ENCODE data around the gene AUTS2. TPM values are rescaled to one million over a fixed set of nuclear protein-coding genes. Genes with fewer than 3 reads are reported as not detected.

The AUTS2 gene
- total and polyA plus RNA-seq, 9 of the 15 experiments (the other 6 are each of a cell fraction or from before 2014, with no cell fraction given), result 0.58 TPM; not detected in 8

DNA sequence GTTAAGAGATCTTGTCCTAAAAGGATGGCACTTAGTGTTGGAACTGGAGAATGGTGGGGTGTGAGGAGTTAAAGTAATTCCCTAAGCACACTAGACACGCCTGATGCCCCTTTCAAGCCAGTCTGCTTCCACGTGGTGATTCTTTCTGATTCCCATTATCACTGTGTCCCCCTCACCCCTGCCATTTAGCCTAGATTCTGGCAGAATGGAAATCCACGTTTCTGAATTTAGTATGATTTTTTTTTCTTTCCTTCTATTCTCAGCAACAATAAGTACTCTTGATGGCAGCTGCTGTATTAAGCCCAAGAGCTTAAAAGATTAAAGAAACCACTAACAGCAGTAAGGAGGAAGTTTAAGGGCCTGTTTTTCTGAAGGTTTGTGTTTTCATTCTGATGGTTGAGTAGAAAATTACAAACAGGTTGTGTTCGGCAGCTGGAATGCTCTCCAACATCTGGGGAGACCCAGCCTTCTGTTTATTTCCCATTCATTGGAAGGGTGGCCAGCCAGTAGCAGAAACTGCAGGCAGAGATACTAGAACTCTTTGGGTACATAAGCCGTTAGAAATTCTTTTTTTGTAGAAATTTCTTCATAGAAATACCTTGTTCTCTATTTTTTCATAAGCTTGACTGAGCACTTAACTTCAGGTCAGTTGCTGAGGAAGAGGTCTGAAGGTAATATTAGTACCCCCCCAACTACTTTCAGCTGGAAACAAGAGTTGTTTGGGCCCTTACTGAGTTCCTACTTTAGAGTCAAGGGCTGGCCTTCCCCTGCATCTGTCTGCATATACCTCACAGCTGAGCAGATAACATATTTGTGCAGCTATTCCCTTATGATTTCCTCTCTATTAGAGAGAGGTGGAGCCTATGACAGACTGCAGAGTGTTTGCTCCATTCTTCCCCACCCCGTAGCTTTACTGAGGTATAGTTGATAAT, 355.1 kb downstream of the AUTS2 start (continued):
- TF ChIP-seq, protein P1, sequence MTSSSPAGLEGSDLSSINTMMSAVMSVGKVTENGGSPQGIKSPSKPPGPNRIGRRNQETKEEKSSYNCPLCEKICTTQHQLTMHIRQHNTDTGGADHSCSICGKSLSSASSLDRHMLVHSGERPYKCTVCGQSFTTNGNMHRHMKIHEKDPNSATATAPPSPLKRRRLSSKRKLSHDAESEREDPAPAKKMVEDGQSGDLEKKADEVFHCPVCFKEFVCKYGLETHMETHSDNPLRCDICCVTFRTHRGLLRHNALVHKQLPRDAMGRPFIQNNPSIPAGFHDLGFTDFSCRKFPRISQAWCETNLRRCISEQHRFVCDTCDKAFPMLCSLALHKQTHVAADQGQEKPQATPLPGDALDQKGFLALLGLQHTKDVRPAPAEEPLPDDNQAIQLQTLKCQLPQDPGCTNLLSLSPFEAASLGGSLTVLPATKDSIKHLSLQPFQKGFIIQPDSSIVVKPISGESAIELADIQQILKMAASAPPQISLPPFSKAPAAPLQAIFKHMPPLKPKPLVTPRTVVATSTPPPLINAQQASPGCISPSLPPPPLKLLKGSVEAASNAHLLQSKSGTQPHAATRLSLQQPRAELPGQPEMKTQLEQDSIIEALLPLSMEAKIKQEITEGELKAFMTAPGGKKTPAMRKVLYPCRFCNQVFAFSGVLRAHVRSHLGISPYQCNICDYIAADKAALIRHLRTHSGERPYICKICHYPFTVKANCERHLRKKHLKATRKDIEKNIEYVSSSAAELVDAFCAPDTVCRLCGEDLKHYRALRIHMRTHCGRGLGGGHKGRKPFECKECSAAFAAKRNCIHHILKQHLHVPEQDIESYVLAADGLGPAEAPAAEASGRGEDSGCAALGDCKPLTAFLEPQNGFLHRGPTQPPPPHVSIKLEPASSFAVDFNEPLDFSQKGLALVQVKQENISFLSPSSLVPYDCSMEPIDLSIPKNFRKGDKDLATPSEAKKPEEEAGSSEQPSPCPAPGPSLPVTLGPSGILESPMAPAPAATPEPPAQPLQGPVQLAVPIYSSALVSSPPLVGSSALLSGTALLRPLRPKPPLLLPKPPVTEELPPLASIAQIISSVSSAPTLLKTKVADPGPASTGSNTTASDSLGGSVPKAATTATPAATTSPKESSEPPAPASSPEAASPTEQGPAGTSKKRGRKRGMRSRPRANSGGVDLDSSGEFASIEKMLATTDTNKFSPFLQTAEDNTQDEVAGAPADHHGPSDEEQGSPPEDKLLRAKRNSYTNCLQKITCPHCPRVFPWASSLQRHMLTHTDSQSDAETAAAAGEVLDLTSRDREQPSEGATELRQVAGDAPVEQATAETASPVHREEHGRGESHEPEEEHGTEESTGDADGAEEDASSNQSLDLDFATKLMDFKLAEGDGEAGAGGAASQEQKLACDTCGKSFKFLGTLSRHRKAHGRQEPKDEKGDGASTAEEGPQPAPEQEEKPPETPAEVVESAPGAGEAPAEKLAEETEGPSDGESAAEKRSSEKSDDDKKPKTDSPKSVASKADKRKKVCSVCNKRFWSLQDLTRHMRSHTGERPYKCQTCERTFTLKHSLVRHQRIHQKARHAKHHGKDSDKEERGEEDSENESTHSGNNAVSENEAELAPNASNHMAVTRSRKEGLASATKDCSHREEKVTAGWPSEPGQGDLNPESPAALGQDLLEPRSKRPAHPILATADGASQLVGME (CRISPR knock-in tag; IDR thresholded peaks at IDR 0.05), result no peak
- TF ChIP-seq UBTF (IDR thresholded peaks at IDR 0.05; ENCODE audit: borderline replicate concordance in 1 of 2, low read depth in 2 of 2, low read length in 2 of 2) (no peak), ZNF57 (CRISPR knock-in tag; IDR thresholded peaks at IDR 0.05) (no peak)
- TF ChIP-seq, protein P2, sequence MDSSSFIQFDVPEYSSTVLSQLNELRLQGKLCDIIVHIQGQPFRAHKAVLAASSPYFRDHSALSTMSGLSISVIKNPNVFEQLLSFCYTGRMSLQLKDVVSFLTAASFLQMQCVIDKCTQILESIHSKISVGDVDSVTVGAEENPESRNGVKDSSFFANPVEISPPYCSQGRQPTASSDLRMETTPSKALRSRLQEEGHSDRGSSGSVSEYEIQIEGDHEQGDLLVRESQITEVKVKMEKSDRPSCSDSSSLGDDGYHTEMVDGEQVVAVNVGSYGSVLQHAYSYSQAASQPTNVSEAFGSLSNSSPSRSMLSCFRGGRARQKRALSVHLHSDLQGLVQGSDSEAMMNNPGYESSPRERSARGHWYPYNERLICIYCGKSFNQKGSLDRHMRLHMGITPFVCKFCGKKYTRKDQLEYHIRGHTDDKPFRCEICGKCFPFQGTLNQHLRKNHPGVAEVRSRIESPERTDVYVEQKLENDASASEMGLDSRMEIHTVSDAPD (CRISPR knock-in tag; IDR thresholded peaks at IDR 0.05), result no peak
